Measurements from ENCODE around the gene SMIM15. TPM values are rescaled to one million over a fixed set of nuclear protein-coding genes. Genes with fewer than 3 reads are reported as not detected.

SMIM15 gene
- total RNA-seq, 1 donor from 2014 or later: 56.4 TPM

DNA sequence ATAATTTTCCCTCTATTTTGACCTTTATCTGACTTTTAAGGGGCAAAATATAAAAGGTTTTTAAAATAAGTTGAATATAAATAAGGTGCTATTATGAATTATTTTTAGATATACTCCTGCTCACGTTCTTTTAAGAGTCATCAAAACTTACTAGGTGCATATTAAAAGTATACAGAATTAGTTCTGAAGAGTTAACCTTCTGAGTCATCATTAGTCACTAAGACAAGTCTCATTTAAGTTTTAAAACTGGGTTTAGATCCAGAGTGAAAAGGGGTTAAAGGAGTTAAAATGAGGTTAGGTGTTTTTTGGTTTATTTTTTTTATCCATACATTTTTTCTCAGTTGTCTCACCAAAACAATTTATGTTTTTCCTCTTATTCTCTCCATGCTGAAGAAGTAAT lies 41.7 kb downstream of the SMIM15 start:
- H3K27ac Mint-ChIP-seq: no peak overlapping the region
- H3K36me3 Mint-ChIP-seq (ENCODE audit: insufficient read depth): no peaks in the 10 kb centered on the region
- no peak for DNase-seq (ENCODE audit: low spot score, unreplicated experiment)
- H3K9me3 Mint-ChIP-seq (ENCODE audit: low read depth): no peaks in the 10 kb centered on the region
- no peak overlapping the region for H3K4me3 Mint-ChIP-seq (ENCODE audit: low read depth)
- H3K27me3 Mint-ChIP-seq: no peaks in the 10 kb centered on the region
- H3K4me1 Mint-ChIP-seq (ENCODE audit: low read depth): peaks cover 1% of the 10 kb centered on the region
- TF ChIP-seq, protein P1, sequence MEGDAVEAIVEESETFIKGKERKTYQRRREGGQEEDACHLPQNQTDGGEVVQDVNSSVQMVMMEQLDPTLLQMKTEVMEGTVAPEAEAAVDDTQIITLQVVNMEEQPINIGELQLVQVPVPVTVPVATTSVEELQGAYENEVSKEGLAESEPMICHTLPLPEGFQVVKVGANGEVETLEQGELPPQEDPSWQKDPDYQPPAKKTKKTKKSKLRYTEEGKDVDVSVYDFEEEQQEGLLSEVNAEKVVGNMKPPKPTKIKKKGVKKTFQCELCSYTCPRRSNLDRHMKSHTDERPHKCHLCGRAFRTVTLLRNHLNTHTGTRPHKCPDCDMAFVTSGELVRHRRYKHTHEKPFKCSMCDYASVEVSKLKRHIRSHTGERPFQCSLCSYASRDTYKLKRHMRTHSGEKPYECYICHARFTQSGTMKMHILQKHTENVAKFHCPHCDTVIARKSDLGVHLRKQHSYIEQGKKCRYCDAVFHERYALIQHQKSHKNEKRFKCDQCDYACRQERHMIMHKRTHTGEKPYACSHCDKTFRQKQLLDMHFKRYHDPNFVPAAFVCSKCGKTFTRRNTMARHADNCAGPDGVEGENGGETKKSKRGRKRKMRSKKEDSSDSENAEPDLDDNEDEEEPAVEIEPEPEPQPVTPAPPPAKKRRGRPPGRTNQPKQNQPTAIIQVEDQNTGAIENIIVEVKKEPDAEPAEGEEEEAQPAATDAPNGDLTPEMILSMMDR (IDR thresholded peaks at IDR 0.05; ENCODE audit: unreplicated experiment): no peak

DNA sequence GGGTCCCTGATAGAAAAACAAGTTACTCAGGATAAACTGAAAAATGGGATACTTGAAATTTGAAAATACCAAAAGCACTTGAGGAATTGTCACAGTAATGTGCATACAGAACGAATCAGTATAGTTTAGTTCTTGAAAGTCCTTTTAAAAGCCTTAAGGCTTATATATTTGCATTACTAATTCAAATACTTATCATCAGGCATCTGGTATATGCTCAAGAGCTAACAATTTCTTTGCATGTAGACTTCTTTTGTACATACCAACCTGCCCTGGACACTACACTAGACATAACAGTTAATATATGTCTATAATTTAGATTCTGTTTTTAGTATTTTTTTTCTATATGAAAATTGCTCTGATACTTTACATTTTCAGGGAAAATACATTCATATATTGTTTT lies 43.2 kb downstream of the SMIM15 start:
- Mint-ChIP-seq H3K4me1 (ENCODE audit: low read depth) (peaks cover 1% of the 10 kb centered on the region), H3K9me3 (ENCODE audit: low read depth) (no peaks in the 10 kb centered on the region), H3K27me3 (no peaks in the 10 kb centered on the region), H3K36me3 (ENCODE audit: insufficient read depth) (no peaks in the 10 kb centered on the region), H3K4me3 (ENCODE audit: low read depth) (no peak overlapping the region), H3K27ac (no peak overlapping the region)
- TF ChIP-seq, protein P1 (IDR thresholded peaks at IDR 0.05; ENCODE audit: unreplicated experiment): no peak
- no peak for DNase-seq (ENCODE audit: low spot score, unreplicated experiment)

DNA sequence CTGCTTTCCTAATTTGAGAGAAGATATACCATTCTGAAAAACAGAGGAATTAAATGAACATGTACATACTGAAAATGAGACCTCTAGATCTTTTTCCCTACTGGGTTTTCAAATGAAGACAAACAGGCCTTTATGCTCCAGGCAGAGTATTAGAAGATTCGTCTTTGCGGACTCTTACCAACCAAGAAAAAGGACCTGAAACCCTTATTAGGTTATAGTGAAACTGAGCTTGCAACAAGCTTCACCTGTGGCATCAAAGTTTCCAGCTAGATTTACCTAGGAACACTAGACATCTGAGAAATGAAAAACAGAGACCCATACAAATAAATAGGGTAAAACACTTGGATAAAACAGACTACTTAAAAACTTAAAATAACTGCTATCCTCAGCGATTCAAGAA lies 46.3 kb downstream of the SMIM15 start:
- TF ChIP-seq, protein P1 (IDR thresholded peaks at IDR 0.05; ENCODE audit: unreplicated experiment): no peak
- Mint-ChIP-seq H3K4me3 (ENCODE audit: low read depth) (no peak overlapping the region), H3K9me3 (ENCODE audit: low read depth) (peaks cover 9% of the 10 kb centered on the region), H3K4me1 (ENCODE audit: low read depth) (no peaks in the 10 kb centered on the region), H3K27me3 (no peaks in the 10 kb centered on the region), H3K36me3 (ENCODE audit: insufficient read depth) (no peaks in the 10 kb centered on the region), H3K27ac (no peak overlapping the region)
- DNase-seq (ENCODE audit: low spot score, unreplicated experiment): no peak

DNA sequence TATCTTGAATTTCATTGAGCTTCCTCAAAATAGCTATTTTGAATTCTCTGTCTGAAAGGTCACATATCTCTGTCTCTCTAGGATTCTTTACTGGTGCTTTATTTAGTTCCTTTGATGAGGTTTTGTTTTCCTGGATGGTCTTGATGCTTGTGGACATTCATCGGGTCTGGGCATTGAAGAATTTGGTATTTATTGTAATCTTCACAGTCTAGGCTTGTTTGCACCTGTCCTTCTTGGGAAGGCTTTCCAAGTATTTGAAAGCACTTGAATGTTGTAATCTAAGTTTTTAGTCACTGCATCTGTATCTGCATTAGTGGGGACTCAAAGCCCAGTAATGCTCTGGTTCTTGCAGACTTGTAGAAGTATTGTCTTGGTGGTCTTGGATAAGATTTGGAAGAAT lies 47.8 kb downstream of the SMIM15 start:
- Mint-ChIP-seq H3K36me3 (ENCODE audit: insufficient read depth) (no peaks in the 10 kb centered on the region), H3K27me3 (no peaks in the 10 kb centered on the region), H3K27ac (no peak overlapping the region), H3K4me1 (ENCODE audit: low read depth) (no peaks in the 10 kb centered on the region), H3K4me3 (ENCODE audit: low read depth) (no peak overlapping the region), H3K9me3 (ENCODE audit: low read depth) (peaks cover 9% of the 10 kb centered on the region)
- TF ChIP-seq, protein P1 (IDR thresholded peaks at IDR 0.05; ENCODE audit: unreplicated experiment): no peak
- no peak for DNase-seq (ENCODE audit: low spot score, unreplicated experiment)

Other genes with a start within 250 kb of the SMIM15 start
- gene ERCC8, start 217.4 kb downstream of the SMIM15 start, total RNA-seq: 18.2 and 20.0 TPM in 2 replicates
- 21.2 and 24.9 TPM in 2 replicates for gene NDUFAF2, start 217.3 kb downstream of the SMIM15 start, total RNA-seq
- gene ZSWIM6, start 169.8 kb upstream of the SMIM15 start, total RNA-seq: 33.4 and 35.2 TPM in 2 replicates